Omental fat pad (tissue), 4 donors: ENCODE measurements around the gene TICRR. TPM values are rescaled to one million over a fixed set of nuclear protein-coding genes. Genes with fewer than 3 reads are reported as not detected.
"Not testable (repeated sequence)": the region's sequence is repeated elsewhere in the genome, so short reads cannot be mapped to it uniquely, and the experiment has no call there.

ENCODE experiments used
- ATAC-seq: fragments of 150-250 bp; one replicate; pipeline ENCODE4 v1.9.1; 2016; ENCODE audit warnings: mild to moderate bottlenecking, moderate library complexity; ENCODE audit not compliant: low FRiP score
- DNase-seq: peaks from one replicate; pipeline ENCODE4 v3.0.0-alpha.2; 2019; ENCODE audit warnings: low spot score
- total RNA-seq, 4 donors: library from RNA; depleted of rRNA; stranded (reverse); fragments of >200 nt; gene quantifications; one replicate each; pipeline ENCODE4 v1.1.0, GENCODE V29; 2016
- TF ChIP-seq, protein P1 (sequence below), 3 donors: fragments of 450-650 bp; IDR thresholded peaks; one replicate each; pipeline ENCODE4 v1.5.1; 2016 to 2017; ENCODE audit warnings: antibody characterized with exemption in 3 of 3, mild to moderate bottlenecking in 3 of 3, moderate library complexity in 2 of 3

The TICRR gene
- total RNA-seq, 4 donors from 2014 or later, result 0.09 to 0.79 (median 0.36) TPM; not detected in 1

DNA sequence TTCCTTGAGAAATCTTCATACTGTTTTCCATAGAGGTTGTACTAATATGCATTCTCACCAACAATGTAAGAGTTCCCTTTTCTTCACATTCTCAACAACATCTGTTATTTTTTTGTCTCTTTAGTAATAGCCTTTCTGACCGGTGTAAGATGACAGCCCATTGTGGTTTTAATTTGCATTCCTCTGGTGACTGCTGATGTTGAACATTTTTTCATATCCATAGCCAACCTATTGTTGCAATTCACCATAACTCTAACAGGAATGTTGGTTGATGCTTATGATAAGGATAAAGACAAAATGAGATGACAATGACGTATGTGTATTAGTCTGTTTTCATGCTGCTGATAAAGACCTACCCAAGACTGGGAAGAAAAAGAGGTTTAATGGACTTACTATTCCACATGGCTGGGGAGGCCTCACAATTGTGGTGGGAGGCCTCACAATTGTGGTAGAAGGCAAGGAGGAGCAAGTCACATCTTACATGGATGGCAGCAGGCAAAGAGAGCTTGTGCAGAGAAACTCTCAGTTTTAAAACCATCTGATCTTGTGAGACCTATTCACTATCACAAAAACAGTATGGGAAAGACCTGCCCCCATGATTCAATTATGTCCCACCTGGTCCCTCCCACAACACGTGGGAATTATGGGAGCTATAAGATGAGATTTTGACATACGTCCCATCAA lies 41.3 kb upstream of the TICRR start:
- ATAC-seq, result no peak
- TF ChIP-seq, protein P1, sequence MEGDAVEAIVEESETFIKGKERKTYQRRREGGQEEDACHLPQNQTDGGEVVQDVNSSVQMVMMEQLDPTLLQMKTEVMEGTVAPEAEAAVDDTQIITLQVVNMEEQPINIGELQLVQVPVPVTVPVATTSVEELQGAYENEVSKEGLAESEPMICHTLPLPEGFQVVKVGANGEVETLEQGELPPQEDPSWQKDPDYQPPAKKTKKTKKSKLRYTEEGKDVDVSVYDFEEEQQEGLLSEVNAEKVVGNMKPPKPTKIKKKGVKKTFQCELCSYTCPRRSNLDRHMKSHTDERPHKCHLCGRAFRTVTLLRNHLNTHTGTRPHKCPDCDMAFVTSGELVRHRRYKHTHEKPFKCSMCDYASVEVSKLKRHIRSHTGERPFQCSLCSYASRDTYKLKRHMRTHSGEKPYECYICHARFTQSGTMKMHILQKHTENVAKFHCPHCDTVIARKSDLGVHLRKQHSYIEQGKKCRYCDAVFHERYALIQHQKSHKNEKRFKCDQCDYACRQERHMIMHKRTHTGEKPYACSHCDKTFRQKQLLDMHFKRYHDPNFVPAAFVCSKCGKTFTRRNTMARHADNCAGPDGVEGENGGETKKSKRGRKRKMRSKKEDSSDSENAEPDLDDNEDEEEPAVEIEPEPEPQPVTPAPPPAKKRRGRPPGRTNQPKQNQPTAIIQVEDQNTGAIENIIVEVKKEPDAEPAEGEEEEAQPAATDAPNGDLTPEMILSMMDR (IDR thresholded peaks at IDR 0.05), result no peak

GRCh38 chr15:89539027-89539426 lies 36.2 kb upstream of the TICRR start:
- no peak for ATAC-seq

More for the DNA sequence above, 41.3 kb upstream of the TICRR start:
- DNase-seq, result no peak

DNA sequence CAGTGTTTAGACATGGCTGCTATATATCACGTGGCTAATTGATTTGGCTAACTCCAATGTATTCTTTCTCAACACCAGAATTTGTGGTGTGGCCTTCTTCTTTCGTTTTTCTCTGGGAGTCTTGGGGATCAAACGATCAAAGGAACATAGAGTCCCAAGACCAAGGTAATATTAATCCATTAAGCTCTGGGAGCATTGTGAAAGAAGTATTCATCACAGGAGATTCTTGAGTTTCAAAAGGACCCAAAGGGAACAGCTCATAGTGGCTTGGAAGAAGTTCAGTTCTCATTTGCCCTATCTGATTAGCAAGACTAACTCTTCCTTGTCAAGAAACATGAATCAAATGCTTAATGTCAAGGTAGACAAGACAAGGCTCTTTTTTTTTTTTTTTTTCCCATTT lies 32.9 kb upstream of the TICRR start:
- TF ChIP-seq, protein P1 (IDR thresholded peaks at IDR 0.05), result no peak
- ATAC-seq (no peak), DNase-seq (no peak)

More at GRCh38 chr15:89539027-89539426, 36.2 kb upstream of the TICRR start:
- TF ChIP-seq, protein P1 (IDR thresholded peaks at IDR 0.05), result no peak
- DNase-seq, result no peak

GRCh38 chr15:89543389-89543788 lies 31.9 kb upstream of the TICRR start:
- TF ChIP-seq, protein P1 (IDR thresholded peaks at IDR 0.05), result no peak
- no peak for DNase-seq
- ATAC-seq, result no peak

DNA sequence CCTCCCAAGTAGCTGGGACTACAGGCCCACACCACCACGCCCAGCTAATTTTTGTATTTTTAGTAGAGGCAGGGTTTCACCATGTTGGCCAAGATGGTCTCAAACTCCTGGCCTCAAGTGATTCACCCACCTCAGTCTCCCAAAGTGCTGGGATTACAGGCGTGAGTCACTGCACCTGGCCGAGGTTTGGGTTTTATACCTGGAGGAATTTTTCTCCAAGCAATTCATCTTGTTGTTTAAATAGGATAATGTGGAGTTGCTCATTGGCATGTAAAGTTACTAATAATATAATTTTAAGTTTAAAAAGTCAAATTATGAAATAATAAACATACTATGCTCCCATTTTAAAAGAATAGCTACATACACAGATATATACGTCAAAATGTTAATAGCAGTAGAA lies 26.1 kb upstream of the TICRR start:
- ATAC-seq, DNase-seq: not testable (repeated sequence)

DNA sequence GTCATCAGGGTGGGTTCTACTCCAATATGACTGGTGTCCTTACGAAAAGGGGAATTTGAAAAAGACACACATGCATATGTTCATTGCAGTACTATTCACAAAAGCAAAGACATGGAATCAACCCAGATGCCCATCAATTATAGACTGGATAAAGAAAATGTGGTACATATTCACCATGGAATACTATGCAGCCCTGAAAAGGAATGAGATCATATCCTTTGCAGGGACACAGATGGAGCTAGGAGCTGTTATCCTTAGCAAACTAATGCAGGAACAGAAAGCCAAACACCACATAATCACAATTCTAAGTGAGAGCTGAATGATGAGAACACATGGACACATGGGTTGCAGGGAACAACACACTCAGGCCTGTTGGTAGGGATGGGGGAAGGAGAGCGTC lies 24.8 kb upstream of the TICRR start:
- DNase-seq (no peak), ATAC-seq (no peak)
- TF ChIP-seq, protein P1 (IDR thresholded peaks at IDR 0.05), result no peak

- ATAC-seq (no peak), DNase-seq (no peak)
- TF ChIP-seq, protein P1 (IDR thresholded peaks at IDR 0.05), result no peak
These were observed 23.7 kb upstream of the TICRR start for GRCh38 chr15:89551550-89551949.
